Measurements from ENCODE around the gene NEUROD6.

- TF ChIP-seq, protein P1, sequence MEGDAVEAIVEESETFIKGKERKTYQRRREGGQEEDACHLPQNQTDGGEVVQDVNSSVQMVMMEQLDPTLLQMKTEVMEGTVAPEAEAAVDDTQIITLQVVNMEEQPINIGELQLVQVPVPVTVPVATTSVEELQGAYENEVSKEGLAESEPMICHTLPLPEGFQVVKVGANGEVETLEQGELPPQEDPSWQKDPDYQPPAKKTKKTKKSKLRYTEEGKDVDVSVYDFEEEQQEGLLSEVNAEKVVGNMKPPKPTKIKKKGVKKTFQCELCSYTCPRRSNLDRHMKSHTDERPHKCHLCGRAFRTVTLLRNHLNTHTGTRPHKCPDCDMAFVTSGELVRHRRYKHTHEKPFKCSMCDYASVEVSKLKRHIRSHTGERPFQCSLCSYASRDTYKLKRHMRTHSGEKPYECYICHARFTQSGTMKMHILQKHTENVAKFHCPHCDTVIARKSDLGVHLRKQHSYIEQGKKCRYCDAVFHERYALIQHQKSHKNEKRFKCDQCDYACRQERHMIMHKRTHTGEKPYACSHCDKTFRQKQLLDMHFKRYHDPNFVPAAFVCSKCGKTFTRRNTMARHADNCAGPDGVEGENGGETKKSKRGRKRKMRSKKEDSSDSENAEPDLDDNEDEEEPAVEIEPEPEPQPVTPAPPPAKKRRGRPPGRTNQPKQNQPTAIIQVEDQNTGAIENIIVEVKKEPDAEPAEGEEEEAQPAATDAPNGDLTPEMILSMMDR (IDR thresholded peaks at IDR 0.05 in 4 of 5, conservative IDR thresholded peaks at IDR 0.05 in 1 of 5), result no peak
- TF ChIP-seq POLR2A (IDR thresholded peaks at IDR 0.05), result no peak
Measured at GRCh38 chr7:31335161-31335856, 5.2 kb downstream of the NEUROD6 start.

Measured in gastrocnemius medialis (tissue), 4 donors.